ENCODE data around the gene OPA1.

DNA sequence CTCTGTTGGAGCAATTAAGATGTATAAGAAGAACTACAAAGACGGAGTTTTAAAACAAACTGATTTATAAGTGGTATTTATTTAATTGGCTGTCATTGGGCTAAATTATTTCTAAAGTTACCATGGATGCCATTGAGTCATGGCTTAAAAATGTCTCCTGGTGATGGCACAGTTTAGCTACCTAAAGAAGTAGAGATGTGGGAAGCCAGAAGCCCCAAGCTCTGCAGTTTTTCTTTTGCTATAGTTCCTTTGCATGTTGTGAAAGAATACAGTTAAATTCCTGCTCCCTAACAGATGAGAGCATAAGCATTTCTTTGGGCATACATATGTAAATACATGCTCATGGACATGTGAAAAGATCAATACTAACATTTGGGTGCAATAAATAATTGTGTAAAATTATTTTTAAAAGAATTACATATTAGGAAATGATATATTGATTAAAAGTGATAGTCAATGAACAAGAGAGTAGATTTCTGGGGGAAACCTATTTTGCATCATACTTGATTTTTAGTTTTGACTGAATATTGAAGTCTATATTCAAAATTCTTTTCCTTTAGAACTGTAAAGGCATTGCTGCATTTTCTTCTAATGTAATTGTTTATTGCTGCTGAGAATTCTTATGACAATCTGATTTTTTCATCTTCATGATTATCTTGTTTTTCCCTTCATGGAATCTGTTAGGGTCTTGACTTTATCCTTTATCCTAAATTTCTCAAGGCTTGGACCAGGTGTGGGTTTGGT lies 2.1 kb downstream of the OPA1 start:
- TF ChIP-seq, protein P1, sequence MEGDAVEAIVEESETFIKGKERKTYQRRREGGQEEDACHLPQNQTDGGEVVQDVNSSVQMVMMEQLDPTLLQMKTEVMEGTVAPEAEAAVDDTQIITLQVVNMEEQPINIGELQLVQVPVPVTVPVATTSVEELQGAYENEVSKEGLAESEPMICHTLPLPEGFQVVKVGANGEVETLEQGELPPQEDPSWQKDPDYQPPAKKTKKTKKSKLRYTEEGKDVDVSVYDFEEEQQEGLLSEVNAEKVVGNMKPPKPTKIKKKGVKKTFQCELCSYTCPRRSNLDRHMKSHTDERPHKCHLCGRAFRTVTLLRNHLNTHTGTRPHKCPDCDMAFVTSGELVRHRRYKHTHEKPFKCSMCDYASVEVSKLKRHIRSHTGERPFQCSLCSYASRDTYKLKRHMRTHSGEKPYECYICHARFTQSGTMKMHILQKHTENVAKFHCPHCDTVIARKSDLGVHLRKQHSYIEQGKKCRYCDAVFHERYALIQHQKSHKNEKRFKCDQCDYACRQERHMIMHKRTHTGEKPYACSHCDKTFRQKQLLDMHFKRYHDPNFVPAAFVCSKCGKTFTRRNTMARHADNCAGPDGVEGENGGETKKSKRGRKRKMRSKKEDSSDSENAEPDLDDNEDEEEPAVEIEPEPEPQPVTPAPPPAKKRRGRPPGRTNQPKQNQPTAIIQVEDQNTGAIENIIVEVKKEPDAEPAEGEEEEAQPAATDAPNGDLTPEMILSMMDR (IDR thresholded peaks at IDR 0.05) = no peak
- no peak for TF ChIP-seq POLR2A (IDR thresholded peaks at IDR 0.05)

Measured in thyroid gland (tissue), 4 donors.